ENCODE measurements around the gene TLE2.
"Not testable (repeated sequence)": the region's sequence is repeated elsewhere in the genome, so short reads cannot be mapped to it uniquely, and the experiment has no call there.

GRCh38 chr19:3050016-3050415, 20.9 kb upstream of the TLE2 start:
- not testable (repeated sequence) for TF ChIP-seq CTCF (conservative IDR thresholded peaks at IDR 0.05; ENCODE audit: low read depth, low read length); EZH2phosphoT487 (IDR thresholded peaks at IDR 0.05; ENCODE audit: borderline replicate concordance, low read length)
